ENCODE measurements around the gene PPCS.
A peak's percentile ranks its signal among the peaks of the same experiment; 100 is the strongest.

PPCS gene

GRCh38 chr1:42462828-42463763 is 6.8 kb downstream of the PPCS start, which contains the start of gene CCDC30:
CCDC30 (plus strand) TSS chr1:42463286; CDS start chr1:42480552, 17,266 bp downstream.
- Histone ChIP-seq H2AFZ (ENCODE audit: low read depth) (peak within 1 kb of the TSS; percentile 80; the same call in 1 of the 2 replicates), H3K27me3 (ENCODE audit: insufficient read depth, low read depth) (no peaks in the 10 kb centered on the region), H3K9ac (peak within 1 kb of the TSS; percentile 51; the same call in 1 of the 2 replicates), H3K4me1 (ENCODE audit: low read depth, poor library complexity, severe bottlenecking) (peaks cover 13% of the 10 kb centered on the region), H4K20me1 (ENCODE audit: insufficient read depth) (no peaks in the 10 kb centered on the region), H3K27ac (peak within 1 kb of the TSS; percentile 73), H3K36me3 (ENCODE audit: insufficient read depth) (no peaks in the 10 kb centered on the region), H3K4me2 (peak within 1 kb of the TSS; percentile 99), H3K79me2 (ENCODE audit: insufficient read depth, low read depth) (no peaks in the 10 kb centered on the region), H3K4me3 (IDR thresholded peaks at IDR 0.05; ENCODE audit: insufficient read depth, low read depth, low read length) (peak within 1 kb of the TSS; percentile 70)
- TF ChIP-seq, protein P1, sequence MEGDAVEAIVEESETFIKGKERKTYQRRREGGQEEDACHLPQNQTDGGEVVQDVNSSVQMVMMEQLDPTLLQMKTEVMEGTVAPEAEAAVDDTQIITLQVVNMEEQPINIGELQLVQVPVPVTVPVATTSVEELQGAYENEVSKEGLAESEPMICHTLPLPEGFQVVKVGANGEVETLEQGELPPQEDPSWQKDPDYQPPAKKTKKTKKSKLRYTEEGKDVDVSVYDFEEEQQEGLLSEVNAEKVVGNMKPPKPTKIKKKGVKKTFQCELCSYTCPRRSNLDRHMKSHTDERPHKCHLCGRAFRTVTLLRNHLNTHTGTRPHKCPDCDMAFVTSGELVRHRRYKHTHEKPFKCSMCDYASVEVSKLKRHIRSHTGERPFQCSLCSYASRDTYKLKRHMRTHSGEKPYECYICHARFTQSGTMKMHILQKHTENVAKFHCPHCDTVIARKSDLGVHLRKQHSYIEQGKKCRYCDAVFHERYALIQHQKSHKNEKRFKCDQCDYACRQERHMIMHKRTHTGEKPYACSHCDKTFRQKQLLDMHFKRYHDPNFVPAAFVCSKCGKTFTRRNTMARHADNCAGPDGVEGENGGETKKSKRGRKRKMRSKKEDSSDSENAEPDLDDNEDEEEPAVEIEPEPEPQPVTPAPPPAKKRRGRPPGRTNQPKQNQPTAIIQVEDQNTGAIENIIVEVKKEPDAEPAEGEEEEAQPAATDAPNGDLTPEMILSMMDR (conservative IDR thresholded peaks at IDR 0.05; ENCODE audit: low read depth, low read length), result no peak

GRCh38 chr1:42463921-42464320 is 7.6 kb downstream of the PPCS start:
- no peak overlapping the region for H2AFZ ChIP-seq (ENCODE audit: low read depth)
- H3K9ac ChIP-seq, result no peak overlapping the region
- H3K4me1 ChIP-seq (ENCODE audit: low read depth, poor library complexity, severe bottlenecking), result peaks cover 13% of the 10 kb centered on the region
- no peaks in the 10 kb centered on the region for H3K27me3 ChIP-seq (ENCODE audit: insufficient read depth, low read depth)
- no peak overlapping the region for H3K4me2 ChIP-seq
- H4K20me1 ChIP-seq (ENCODE audit: insufficient read depth), result no peaks in the 10 kb centered on the region
- TF ChIP-seq, protein P1 (conservative IDR thresholded peaks at IDR 0.05; ENCODE audit: low read depth, low read length), result no peak
- H3K4me3 ChIP-seq (IDR thresholded peaks at IDR 0.05; ENCODE audit: insufficient read depth, low read depth, low read length), result no peak overlapping the region
- no peaks in the 10 kb centered on the region for H3K36me3 ChIP-seq (ENCODE audit: insufficient read depth)
- H3K79me2 ChIP-seq (ENCODE audit: insufficient read depth, low read depth), result no peaks in the 10 kb centered on the region
- H3K27ac ChIP-seq, result no peak overlapping the region

- Histone ChIP-seq H3K36me3 (ENCODE audit: insufficient read depth) (no peaks in the 10 kb centered on the region), H4K20me1 (ENCODE audit: insufficient read depth) (no peaks in the 10 kb centered on the region), H3K27ac (no peak overlapping the region), H2AFZ (ENCODE audit: low read depth) (no peak overlapping the region), H3K4me1 (ENCODE audit: low read depth, poor library complexity, severe bottlenecking) (peaks cover 13% of the 10 kb centered on the region), H3K4me2 (no peak overlapping the region), H3K9ac (no peak overlapping the region), H3K27me3 (ENCODE audit: insufficient read depth, low read depth) (no peaks in the 10 kb centered on the region), H3K79me2 (ENCODE audit: insufficient read depth, low read depth) (no peaks in the 10 kb centered on the region), H3K4me3 (IDR thresholded peaks at IDR 0.05; ENCODE audit: insufficient read depth, low read depth, low read length) (no peak overlapping the region)
- TF ChIP-seq, protein P1 (conservative IDR thresholded peaks at IDR 0.05; ENCODE audit: low read depth, low read length), result no peak
Observed at GRCh38 chr1:42466030-42466429, 9.7 kb downstream of the PPCS start.

DNA sequence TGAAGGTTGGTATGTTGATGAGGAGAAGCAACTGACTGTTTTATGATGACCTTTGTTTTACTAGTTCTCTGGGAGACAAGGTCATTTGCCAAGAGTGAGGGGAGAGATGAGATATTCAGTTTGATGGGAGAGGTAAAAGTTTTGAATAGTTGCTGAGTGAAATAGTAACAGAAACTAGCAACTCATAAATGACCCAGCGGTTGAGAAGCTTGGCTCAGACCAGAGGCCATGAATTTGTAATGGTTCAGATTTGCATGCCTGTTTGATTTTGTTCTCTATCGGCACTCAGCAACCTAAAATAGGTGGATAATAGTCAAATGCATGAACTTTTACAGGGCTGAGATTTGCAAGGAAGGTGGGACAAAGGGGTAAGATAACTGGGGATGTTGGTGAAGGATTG is 13.4 kb downstream of the PPCS start:
- Histone ChIP-seq H2AFZ (ENCODE audit: low read depth) (no peak overlapping the region), H3K36me3 (ENCODE audit: insufficient read depth) (no peaks in the 10 kb centered on the region), H3K27me3 (ENCODE audit: insufficient read depth, low read depth) (no peaks in the 10 kb centered on the region), H4K20me1 (ENCODE audit: insufficient read depth) (no peaks in the 10 kb centered on the region), H3K4me3 (IDR thresholded peaks at IDR 0.05; ENCODE audit: insufficient read depth, low read depth, low read length) (no peak overlapping the region), H3K9ac (no peak overlapping the region), H3K4me1 (ENCODE audit: low read depth, poor library complexity, severe bottlenecking) (no peaks in the 10 kb centered on the region), H3K79me2 (ENCODE audit: insufficient read depth, low read depth) (no peaks in the 10 kb centered on the region), H3K4me2 (no peak overlapping the region), H3K27ac (no peak overlapping the region)
- TF ChIP-seq, protein P1 (conservative IDR thresholded peaks at IDR 0.05; ENCODE audit: low read depth, low read length), result no peak
